ENCODE measurements around the gene SLC4A1AP. TPM values are rescaled to one million over a fixed set of nuclear protein-coding genes. Genes with fewer than 3 reads are reported as not detected.

Gene SLC4A1AP
- polyA plus RNA-seq, 1 of the 3 experiments (the other 2 are of a cell fraction) = 9.4 TPM

GRCh38 chr2:27689424-27689823, 25.7 kb downstream of the SLC4A1AP start:
- Histone ChIP-seq H3K27ac (ENCODE audit: low read depth in 2 of 2, low read length in 1 of 2) (no peak overlapping the region), H3K36me3 (replicated peaks in 1 of 2; ENCODE audit: control insufficient read depth in 1 of 2, insufficient read depth in 2 of 2, low read length in 1 of 2) (peaks cover 53 to 65% of the 10 kb centered on the region in 2 experiments), H3K9me3 (no peaks in the 10 kb centered on the region), H3K4me2 (no peak overlapping the region), H3K4me3 (ENCODE audit: low read depth in 2 of 2, low read length in 1 of 2) (no peak overlapping the region), H3K79me2 (ENCODE audit: insufficient read depth) (no peaks in the 10 kb centered on the region), H4K20me1 (ENCODE audit: insufficient read depth) (no peaks in the 10 kb centered on the region), H3F3A (replicated peaks; ENCODE audit: insufficient read depth) (no peaks in the 10 kb centered on the region), H3K4me1 (ENCODE audit: control insufficient read depth in 1 of 2, insufficient read depth in 2 of 2, low read depth in 1 of 2, low read length in 1 of 2) (no peaks in the 10 kb centered on the region), H3K27me3 (ENCODE audit: insufficient read depth) (no peaks in the 10 kb centered on the region), H2AFZ (ENCODE audit: low read depth) (no peak overlapping the region), H3K9ac (no peak overlapping the region), H3K9me2 (no peaks in the 10 kb centered on the region)
- no peak for DNase-seq
- 91% methylated on average over 2 of the region's 2 CpGs for WGBS (ENCODE audit: low lambda C conversion rate)
- ChIA-PET CTCF (interaction anchor here (0.9 to 17.5 kb wide), 4 partner anchors 11 to 707 kb away, joined by 3 to 333 read pairs (median 4); no protein-coding TSS in a partner anchor), POLR2A (no interaction called here)
- TF ChIP-seq, protein P1, sequence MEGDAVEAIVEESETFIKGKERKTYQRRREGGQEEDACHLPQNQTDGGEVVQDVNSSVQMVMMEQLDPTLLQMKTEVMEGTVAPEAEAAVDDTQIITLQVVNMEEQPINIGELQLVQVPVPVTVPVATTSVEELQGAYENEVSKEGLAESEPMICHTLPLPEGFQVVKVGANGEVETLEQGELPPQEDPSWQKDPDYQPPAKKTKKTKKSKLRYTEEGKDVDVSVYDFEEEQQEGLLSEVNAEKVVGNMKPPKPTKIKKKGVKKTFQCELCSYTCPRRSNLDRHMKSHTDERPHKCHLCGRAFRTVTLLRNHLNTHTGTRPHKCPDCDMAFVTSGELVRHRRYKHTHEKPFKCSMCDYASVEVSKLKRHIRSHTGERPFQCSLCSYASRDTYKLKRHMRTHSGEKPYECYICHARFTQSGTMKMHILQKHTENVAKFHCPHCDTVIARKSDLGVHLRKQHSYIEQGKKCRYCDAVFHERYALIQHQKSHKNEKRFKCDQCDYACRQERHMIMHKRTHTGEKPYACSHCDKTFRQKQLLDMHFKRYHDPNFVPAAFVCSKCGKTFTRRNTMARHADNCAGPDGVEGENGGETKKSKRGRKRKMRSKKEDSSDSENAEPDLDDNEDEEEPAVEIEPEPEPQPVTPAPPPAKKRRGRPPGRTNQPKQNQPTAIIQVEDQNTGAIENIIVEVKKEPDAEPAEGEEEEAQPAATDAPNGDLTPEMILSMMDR (IDR thresholded peaks at IDR 0.05) = no peak
- TF ChIP-seq MAX (IDR thresholded peaks at IDR 0.05; ENCODE audit: low read depth) (no peak), ELF1 (IDR thresholded peaks at IDR 0.05) (no peak), MEF2A (IDR thresholded peaks at IDR 0.05; ENCODE audit: borderline replicate concordance, low read depth) (no peak), FOXM1 (IDR thresholded peaks at IDR 0.05; ENCODE audit: low read depth) (no peak), IRF3 (IDR thresholded peaks at IDR 0.05; ENCODE audit: low read depth, low read length) (no peak), CHD2 (IDR thresholded peaks at IDR 0.05; ENCODE audit: low read length, partially characterized antibody) (no peak), GABPA (IDR thresholded peaks at IDR 0.05; ENCODE audit: low read depth) (no peak), JUND (IDR thresholded peaks at IDR 0.05) (no peak), EP300 (IDR thresholded peaks at IDR 0.05; ENCODE audit: borderline replicate concordance in 1 of 2, low read depth in 1 of 2, low read length in 1 of 2) (no peak), RXRA (IDR thresholded peaks at IDR 0.05; ENCODE audit: borderline replicate concordance, low read depth) (no peak), TEAD4 (IDR thresholded peaks at IDR 0.05; ENCODE audit: borderline replicate concordance, insufficient read depth) (no peak), YY1 (IDR thresholded peaks at IDR 0.05; ENCODE audit: low read depth) (no peak), PBX3 (IDR thresholded peaks at IDR 0.05) (no peak), USF1 (IDR thresholded peaks at IDR 0.05; ENCODE audit: borderline replicate concordance, low read depth) (no peak), SMC3 (IDR thresholded peaks at IDR 0.05; ENCODE audit: low read depth, low read length) (no peak), RCOR1 (IDR thresholded peaks at IDR 0.05; ENCODE audit: low read length) (no peak), FOSL2 (IDR thresholded peaks at IDR 0.05; ENCODE audit: borderline replicate concordance, low read depth) (no peak), TAF1 (IDR thresholded peaks at IDR 0.05; ENCODE audit: borderline replicate concordance, low read depth, low read length) (no peak), ZBTB33 (IDR thresholded peaks at IDR 0.05; ENCODE audit: borderline replicate concordance, low read depth) (no peak)

Data from SK-N-SH (cell line).